GM06990 (cell line): Measurements from ENCODE around the gene PMFBP1.

Source experiments
- DNase-seq: peaks from one replicate; pipeline ENCODE4 v3.0.0-alpha.2; 2011; ENCODE audit not compliant: insufficient read length; ENCODE audit errors: extremely low read depth
- H3K27me3 ChIP-seq: replicated peaks from 2 replicates; pipeline ENCODE4 v1.6.0; 2011; ENCODE audit warnings: low read length; ENCODE audit not compliant: control insufficient read depth, insufficient read depth
- H3K36me3 ChIP-seq: 2 replicates; pipeline ENCODE4 v1.5.1; 2011; ENCODE audit warnings: low read length; ENCODE audit not compliant: control insufficient read depth, insufficient read depth
- H3K4me3 ChIP-seq: replicated peaks from 2 replicates; pipeline ENCODE4 v1.5.1; 2011; ENCODE audit warnings: low read depth, mild to moderate bottlenecking, control low read depth, low read length
- CTCF ChIP-seq: IDR thresholded peaks from 2 replicates; pipeline ENCODE4 v1.5.1; 2011; ENCODE audit warnings: low read length, control low read depth, mild to moderate bottlenecking, inconsistent platforms; ENCODE audit not compliant: insufficient read depth, poor library complexity, severe bottlenecking

PMFBP1 gene

GRCh38 chr16:72195609-72196008 lies 23.7 kb upstream of the PMFBP1 start:
- Histone ChIP-seq H3K27me3 (no peaks in the 10 kb centered on the region), H3K4me3 (no peak overlapping the region), H3K36me3 (no peaks in the 10 kb centered on the region)
- no peak for DNase-seq
- TF ChIP-seq CTCF: no peak

GRCh38 chr16:72191551-72191950 lies 19.6 kb upstream of the PMFBP1 start:
- Histone ChIP-seq H3K27me3 (no peaks in the 10 kb centered on the region), H3K4me3 (no peak overlapping the region), H3K36me3 (no peaks in the 10 kb centered on the region)
- no peak for TF ChIP-seq CTCF
- DNase-seq: no peak

GRCh38 chr16:72189865-72190371 lies 18.0 kb upstream of the PMFBP1 start:
- Histone ChIP-seq H3K27me3 (no peaks in the 10 kb centered on the region), H3K36me3 (no peaks in the 10 kb centered on the region), H3K4me3 (no peak overlapping the region)
- TF ChIP-seq CTCF: no peak
- no peak for DNase-seq

- DNase-seq: no peak
These were observed 16.6 kb upstream of the PMFBP1 start for GRCh38 chr16:72188541-72188940.

GRCh38 chr16:72187551-72187950 lies 15.6 kb upstream of the PMFBP1 start:
- Histone ChIP-seq H3K4me3 (no peak overlapping the region), H3K36me3 (no peaks in the 10 kb centered on the region)
- no peak for DNase-seq

More at GRCh38 chr16:72188541-72188940, 16.6 kb upstream of the PMFBP1 start:
- no peaks in the 10 kb centered on the region for H3K36me3 ChIP-seq
- no peaks in the 10 kb centered on the region for H3K27me3 ChIP-seq
- no peak overlapping the region for H3K4me3 ChIP-seq
- no peak for TF ChIP-seq CTCF

More at GRCh38 chr16:72187551-72187950, 15.6 kb upstream of the PMFBP1 start:
- H3K27me3 ChIP-seq: no peaks in the 10 kb centered on the region
- TF ChIP-seq CTCF: no peak
